Stomach (tissue), 9 donors: Measurements from ENCODE around the gene IRF6. TPM values are rescaled to one million over a fixed set of nuclear protein-coding genes. Genes with fewer than 3 reads are reported as not detected.

Experiments used
- DNase-seq, 2 donors: peaks; one replicate each; pipeline versions ENCODE4 v3.0.0 to v3.0.0-alpha.2; 2013 to 2019
- H3K27ac ChIP-seq, 5 donors: fragments of 200-600 bp in 4 of 5; sonication (generic) in 4 of 5; one replicate each; pipeline ENCODE4 v1.5.1; 2013 to 2019; ENCODE audit warnings: mild to moderate bottlenecking in 1 of 5, moderate library complexity in 1 of 5
- H3K27me3 ChIP-seq, 3 donors: fragments of 200-600 bp; sonication (generic); one replicate each; pipeline ENCODE4 v1.5.1; 2017 to 2019; ENCODE audit warnings: mixed run types in 1 of 3
- H3K36me3 ChIP-seq, 4 donors: fragments of 200-600 bp; sonication (generic); 1 replicate in 3 of 4; 2 replicates in 1 of 4; pipeline ENCODE4 v1.5.1; 2016 to 2019
- H3K4me1 ChIP-seq, 4 donors: fragments of 200-600 bp; sonication (generic); one replicate each; pipeline ENCODE4 v1.5.1; 2016 to 2019
- H3K4me3 ChIP-seq, 4 donors: fragments of 200-600 bp; sonication (generic) in 3 of 4; one replicate each; pipeline ENCODE4 v1.5.1; 2016 to 2019; ENCODE audit warnings: mild to moderate bottlenecking in 1 of 4
- H3K9me3 ChIP-seq, 4 donors: fragments of 200-600 bp; sonication (generic); one replicate each; pipeline ENCODE4 v1.5.1; 2016 to 2019
- CTCF ChIP-seq, 7 experiments: fragments of 450-650 bp in 4 of 7; fragments of 200-600 bp in 3 of 7; sonication (generic) in 3 of 7; IDR thresholded peaks; one replicate each; pipeline ENCODE4 v1.5.1; 2016 to 2019; ENCODE audit warnings: antibody characterized with exemption in 7 of 7, control low read depth in 2 of 7, mild to moderate bottlenecking in 1 of 7
- EP300 ChIP-seq: sonication (generic); formaldehyde crosslinking; IDR thresholded peaks from one replicate; pipeline ENCODE4 v1.6.1; 2017; ENCODE audit warnings: antibody characterized with exemption
- POLR2A ChIP-seq, 4 donors: fragments of 450-650 bp; IDR thresholded peaks; one replicate each; pipeline ENCODE4 v1.6.1; 2016; ENCODE audit warnings: antibody characterized with exemption in 4 of 4, control low read depth in 2 of 4, mild to moderate bottlenecking in 1 of 4, moderate library complexity in 1 of 4
- POLR2AphosphoS5 ChIP-seq, 3 donors: sonication (generic); formaldehyde crosslinking; IDR thresholded peaks; one replicate each; pipeline ENCODE4 v1.6.1; 2016; ENCODE audit warnings: antibody characterized with exemption in 3 of 3
- WGBS, 5 donors: extraction: QIAGEN DNeasy Blood & Tissue Kit in 3 of 5; methylation state at CpG; one replicate each; pipeline versions ENCODE4 v1.1.5 to v1.1.7; 2013 to 2018; 5-methylcytosine and 5-hydroxymethylcytosine counted together
- intact Hi-C: fragments of 100-400 bp; cut with DNase I; formaldehyde crosslinking; loops from one replicate; pipeline ENCODE4 v1.15.1; 2023; ENCODE audit warnings: low total_unique reads
- polyA plus RNA-seq, 3 donors: library from polyadenylated mRNA; stranded (reverse); fragments of 200-250 nt; gene quantifications; one replicate each; pipeline ENCODE4 v1.2.3, GENCODE V29; 2013
- total RNA-seq, 5 donors: library from RNA; depleted of rRNA; stranded (reverse); fragments of >200 nt; gene quantifications; one replicate each; pipeline versions ENCODE4 v1.1.0 to v1.2.3, GENCODE V29; 2014 to 2016
- donor health status: healthy with polysubstance abuse.
- donor health status: Bipolar disorder and iron deficiency.
- donor health status: healthy.

Gene IRF6
- total and polyA plus RNA-seq, 8 donors = 11.6 to 64.8 (median 26.5) TPM

- intact Hi-C loops = no loop called here
- peaks cover 37 to 55% (median 51%) of the 10 kb centered on the region in 4 donors for H3K36me3 ChIP-seq
These were observed 24.8 kb upstream of the IRF6 start for GRCh38 chr1:209830722-209831121.

GRCh38 chr1:209829716-209830115 lies 23.8 kb upstream of the IRF6 start:
- no peak overlapping the region for H3K4me3 ChIP-seq
- peaks cover 0 to 30% (median 21%) of the 10 kb centered on the region in 4 donors for H3K4me1 ChIP-seq
- no peak for TF ChIP-seq CTCF (IDR thresholded peaks at IDR 0.05)
- no peak for TF ChIP-seq POLR2A (IDR thresholded peaks at IDR 0.05)
- no peak for TF ChIP-seq EP300
- no peak for TF ChIP-seq POLR2AphosphoS5 (IDR thresholded peaks at IDR 0.05)
- H3K36me3 ChIP-seq = peaks cover 29 to 45% (median 42%) of the 10 kb centered on the region in 4 donors
- H3K27me3 ChIP-seq = no peaks in the 10 kb centered on the region
- no peaks in the 10 kb centered on the region for H3K9me3 ChIP-seq
- H3K27ac ChIP-seq = no peak overlapping the region
- intact Hi-C loops = no loop called here
- DNase-seq = no peak
- WGBS, 5 donors = 80 to 87% (median 82%) methylated on average over 2 of the region's 2 CpGs

More at GRCh38 chr1:209830722-209831121, 24.8 kb upstream of the IRF6 start:
- no peaks in the 10 kb centered on the region for H3K9me3 ChIP-seq
- no peak overlapping the region for H3K4me3 ChIP-seq
- DNase-seq = no peak
- H3K27ac ChIP-seq = no peak overlapping the region
- WGBS, 5 donors = 88 to 92% (median 91%) methylated on average over 3 of the region's 3 CpGs
- TF ChIP-seq EP300 (no peak), POLR2AphosphoS5 (IDR thresholded peaks at IDR 0.05) (no peak), CTCF (IDR thresholded peaks at IDR 0.05) (no peak), POLR2A (IDR thresholded peaks at IDR 0.05) (no peak)
- no peaks in the 10 kb centered on the region for H3K27me3 ChIP-seq
- peaks cover 0 to 30% (median 21%) of the 10 kb centered on the region in 4 donors for H3K4me1 ChIP-seq

- 12 to 15% (median 13%) methylated on average over 49 to 51 of the region's 51 CpGs for WGBS, 5 donors
- Histone ChIP-seq H3K9me3 (no peaks in the 10 kb centered on the region), H3K27ac (peak within 1 kb of the TSS; percentile 20 to 85 (median 75)), H3K27me3 (no peaks in the 10 kb centered on the region), H3K4me1 (peaks cover 9 to 34% (median 23%) of the 10 kb centered on the region in 4 donors), H3K36me3 (peaks cover 12 to 24% (median 21%) of the 10 kb centered on the region in 4 donors), H3K4me3 (peak within 1 kb of the TSS; percentile 76 to 95 (median 90))
- DNase-seq = peak; percentile 95 to 98
- TF ChIP-seq EP300 (no peak), POLR2AphosphoS5 (IDR thresholded peaks at IDR 0.05) (peak; percentile 84 to 98 (median 97)), CTCF (IDR thresholded peaks at IDR 0.05) (peak in 5 of 7 experiments; percentile 53 to 91 (median 61)), POLR2A (IDR thresholded peaks at IDR 0.05) (no peak)
- intact Hi-C loops = no loop called here
These were observed 21.7 kb upstream of the IRF6 start, which contains the start of gene UTP25 for GRCh38 chr1:209827384-209828262. Gene UTP25, plus strand, starts transcription at chr1:209827972. Its CDS starts 92 bp downstream, at chr1:209828064.

GRCh38 chr1:209825591-209826434 lies 19.9 kb upstream of the IRF6 start:
- Histone ChIP-seq H3K27me3 (no peaks in the 10 kb centered on the region), H3K27ac (no peak overlapping the region), H3K4me1 (peaks cover 9 to 34% (median 23%) of the 10 kb centered on the region in 4 donors), H3K36me3 (peaks cover under 1 to 6% (median 3%) of the 10 kb centered on the region in 4 donors), H3K9me3 (no peaks in the 10 kb centered on the region), H3K4me3 (no peak overlapping the region)
- no peak for TF ChIP-seq POLR2A (IDR thresholded peaks at IDR 0.05)
- TF ChIP-seq CTCF (IDR thresholded peaks at IDR 0.05) = no peak
- 53 to 64% (median 57%) methylated on average over 11 of the region's 11 CpGs for WGBS, 5 donors
- intact Hi-C loops = no loop called here
- DNase-seq = peak in 1 of 2 donors; percentile 37
